DMS53 treated with DMSO at 0.1 percent for 48 hours (cell line): ENCODE measurements around the gene POU2F2.
A peak's percentile ranks its signal among the peaks of the same experiment; 100 is the strongest.
"Not testable (repeated sequence)": the region's sequence is repeated elsewhere in the genome, so short reads cannot be mapped to it uniquely, and the experiment has no call there.

Source experiments
- DNase-seq: peaks from one replicate; lab custom pipeline; 2025; ENCODE audit not compliant: unreplicated experiment; lab: John Stamatoyannopoulos, UW

POU2F2 gene

GRCh38 chr19:42102877-42103276 is 29.4 kb downstream of the POU2F2 start:
- no peak for DNase-seq

- DNase-seq, result not testable (repeated sequence)
Observed at GRCh38 chr19:42100241-42100640, 32.0 kb downstream of the POU2F2 start.

GRCh38 chr19:42099336-42099925 is 32.8 kb downstream of the POU2F2 start:
- DNase-seq, result no peak

GRCh38 chr19:42098781-42099180 is 33.5 kb downstream of the POU2F2 start:
- DNase-seq, result no peak

- DNase-seq, result no peak
Observed at GRCh38 chr19:42097461-42097860, 34.8 kb downstream of the POU2F2 start.

- DNase-seq, result no peak
Observed at GRCh38 chr19:42096255-42096837, 35.9 kb downstream of the POU2F2 start.

GRCh38 chr19:42095814-42096230 is 36.4 kb downstream of the POU2F2 start:
- DNase-seq, result no peak

- no peak for DNase-seq
Observed at GRCh38 chr19:42095142-42095813, 37.0 kb downstream of the POU2F2 start.

GRCh38 chr19:42093926-42094325 is 38.3 kb downstream of the POU2F2 start:
- no peak for DNase-seq

- DNase-seq, result no peak
Observed at GRCh38 chr19:42093505-42093904, 38.7 kb downstream of the POU2F2 start.

- DNase-seq, result peak; percentile 64
Observed at GRCh38 chr19:42092350-42092749, 39.9 kb downstream of the POU2F2 start.

- DNase-seq, result no peak
Observed at GRCh38 chr19:42091742-42092141, 40.5 kb downstream of the POU2F2 start.

GRCh38 chr19:42091300-42091699 is 40.9 kb downstream of the POU2F2 start:
- no peak for DNase-seq

GRCh38 chr19:42090672-42091071 is 41.6 kb downstream of the POU2F2 start:
- no peak for DNase-seq

GRCh38 chr19:42089772-42090171 is 42.5 kb downstream of the POU2F2 start:
- DNase-seq, result no peak

GRCh38 chr19:42089191-42089750 is 43.0 kb downstream of the POU2F2 start:
- no peak for DNase-seq

- no peak for DNase-seq
Observed at GRCh38 chr19:42088471-42089190, 43.6 kb downstream of the POU2F2 start.

- no peak for DNase-seq
Observed at GRCh38 chr19:42086770-42087550, 45.3 kb downstream of the POU2F2 start.

GRCh38 chr19:42086188-42086736 is 46.0 kb downstream of the POU2F2 start:
- DNase-seq, result no peak

GRCh38 chr19:42083537-42083936 is 48.7 kb downstream of the POU2F2 start:
- DNase-seq, result no peak
